ENCODE data around the gene KPNA3. TPM values are rescaled to one million over a fixed set of nuclear protein-coding genes. Genes with fewer than 3 reads are reported as not detected.

Gene KPNA3
- polyA plus RNA-seq, 1 of the 3 experiments (the other 2 are of a cell fraction), result 11.3 TPM

GRCh38 chr13:49746111-49746510 lies 46.4 kb downstream of the KPNA3 start (continued):
- TF ChIP-seq USF1 (IDR thresholded peaks at IDR 0.05; ENCODE audit: borderline replicate concordance, low read depth), result no peak
- no peak for TF ChIP-seq TCF12 (IDR thresholded peaks at IDR 0.05)
- TF ChIP-seq SMC3 (IDR thresholded peaks at IDR 0.05; ENCODE audit: low read depth, low read length), result no peak
- no peak for TF ChIP-seq RFX5 (IDR thresholded peaks at IDR 0.05; ENCODE audit: low read length)
- no peak for TF ChIP-seq REST (IDR thresholded peaks at IDR 0.05; ENCODE audit: low read depth, low read length)
- no peak for TF ChIP-seq ELF1 (IDR thresholded peaks at IDR 0.05)
- TF ChIP-seq IRF3 (IDR thresholded peaks at IDR 0.05; ENCODE audit: low read depth, low read length), result no peak

- H4K20me1 ChIP-seq (ENCODE audit: insufficient read depth), result no peaks in the 10 kb centered on the region
- H3K9me2 ChIP-seq, result no peaks in the 10 kb centered on the region; the same call in 1 of the 2 replicates
- H3K4me2 ChIP-seq, result no peak overlapping the region
- no peak for DNase-seq
- WGBS (ENCODE audit: low lambda C conversion rate), result 100% methylated on average over 2 of the region's 2 CpGs
- no peaks in the 10 kb centered on the region for H3K27me3 ChIP-seq (ENCODE audit: insufficient read depth)
- CTCF ChIA-PET, result no interaction called here
- H3K9me3 ChIP-seq, result no peaks in the 10 kb centered on the region
- H3K36me3 ChIP-seq (replicated peaks in 1 of 2; ENCODE audit: control insufficient read depth in 1 of 2, insufficient read depth in 2 of 2, low read length in 1 of 2), result peaks cover 23 to 64% of the 10 kb centered on the region in 2 experiments
- no peak overlapping the region for H2AFZ ChIP-seq (ENCODE audit: low read depth)
- no peak overlapping the region for H3K9ac ChIP-seq
- H3K79me2 ChIP-seq (ENCODE audit: insufficient read depth), result peaks cover 8% of the 10 kb centered on the region; the same call in 1 of the 2 replicates
- POLR2A ChIA-PET, result no interaction called here
- peaks cover 7% of the 10 kb centered on the region for H3F3A ChIP-seq (replicated peaks; ENCODE audit: insufficient read depth)
- no peaks in the 10 kb centered on the region for H3K4me1 ChIP-seq (ENCODE audit: control insufficient read depth in 1 of 2, insufficient read depth in 2 of 2, low read depth in 1 of 2, low read length in 1 of 2)
- TF ChIP-seq SIN3A (IDR thresholded peaks at IDR 0.05; ENCODE audit: borderline replicate concordance, low read depth, low read length) (no peak), GABPA (IDR thresholded peaks at IDR 0.05; ENCODE audit: low read depth) (no peak), NFIC (IDR thresholded peaks at IDR 0.05; ENCODE audit: borderline replicate concordance) (no peak), RCOR1 (IDR thresholded peaks at IDR 0.05; ENCODE audit: low read length) (no peak), RFX5 (IDR thresholded peaks at IDR 0.05; ENCODE audit: low read length) (no peak), SMC3 (IDR thresholded peaks at IDR 0.05; ENCODE audit: low read depth, low read length) (no peak), CHD2 (IDR thresholded peaks at IDR 0.05; ENCODE audit: low read length, partially characterized antibody) (no peak), ELF1 (IDR thresholded peaks at IDR 0.05) (no peak), RXRA (IDR thresholded peaks at IDR 0.05; ENCODE audit: borderline replicate concordance, low read depth) (no peak), RAD21 (IDR thresholded peaks at IDR 0.05; ENCODE audit: low read length) (no peak), EZH2phosphoT487 (IDR thresholded peaks at IDR 0.05; ENCODE audit: borderline replicate concordance, low read depth) (no peak)
- H3K4me3 ChIP-seq (ENCODE audit: low read depth in 2 of 2, low read length in 1 of 2), result no peak overlapping the region
- no peak overlapping the region for H3K27ac ChIP-seq (ENCODE audit: low read depth in 2 of 2, low read length in 1 of 2)
Observed at GRCh38 chr13:49740870-49741269, 51.6 kb downstream of the KPNA3 start.

All from SK-N-SH (cell line).